H1 (cell line): ENCODE measurements around the gene C2CD5. TPM values are rescaled to one million over a fixed set of nuclear protein-coding genes. Genes with fewer than 3 reads are reported as not detected.

Source experiments
- CTCF ChIA-PET: fragments of 300-600 bp; sonication (Branson Sonifier 250); formaldehyde crosslinking; loops from one replicate; lab custom pipeline; 2021; ENCODE audit not compliant: partially characterized antibody; lab: Charles Lee
- POLR2A ChIA-PET: fragments of 300-600 bp; sonication (Branson Sonifier 250); formaldehyde crosslinking; loops from one replicate; lab custom pipeline; 2021; ENCODE audit warnings: inconsistent platforms; ENCODE audit not compliant: partially characterized antibody; lab: Charles Lee
- DNase-seq, 2 experiments: peaks; one replicate each; pipeline versions ENCODE4 v3.0.0 to v3.0.0-alpha.2; 2010 to 2022; ENCODE audit warnings: low spot score in 2 of 2, low read depth in 1 of 2, mixed read lengths in 1 of 2
- FAIRE-seq: peaks from 2 replicates; lab custom pipeline; 2011; peaks lifted over from hg19 to GRCh38; lab: Jason Lieb, UNC
- H2AFZ ChIP-seq: 2 replicates; pipeline ENCODE4 v1.8.1; 2012; ENCODE audit warnings: low read length, inconsistent platforms
- H2AK5ac ChIP-seq: 2 replicates; pipeline ENCODE4 v1.6.1; 2013; ENCODE audit warnings: low read depth, low read length
- H2BK120ac ChIP-seq: replicated peaks from 2 replicates; pipeline ENCODE3; 2013; ENCODE audit warnings: low read depth, low read length, inconsistent platforms
- H2BK12ac ChIP-seq: 2 replicates; pipeline ENCODE4 v1.6.1; 2013; ENCODE audit warnings: low read depth, low read length
- H2BK15ac ChIP-seq: 2 replicates; pipeline ENCODE4 v1.6.1; 2013; ENCODE audit warnings: low read length
- H2BK20ac ChIP-seq: 2 replicates; pipeline ENCODE4 v1.6.1; 2013; ENCODE audit warnings: low read length
- H2BK5ac ChIP-seq: 2 replicates; pipeline ENCODE4 v1.6.1; 2013; ENCODE audit warnings: low read depth, low read length
- H3K14ac ChIP-seq: 2 replicates; pipeline ENCODE4 v1.6.1; 2013; ENCODE audit warnings: inconsistent platforms; ENCODE audit not compliant: insufficient read length
- H3K18ac ChIP-seq: 2 replicates; pipeline ENCODE4 v1.6.1; 2013; ENCODE audit warnings: low read length; ENCODE audit errors: extremely low read depth
- H3K23ac ChIP-seq: 2 replicates; pipeline ENCODE4 v1.6.1; 2013; ENCODE audit warnings: inconsistent platforms; ENCODE audit not compliant: insufficient read length
- H3K23me2 ChIP-seq: 2 replicates; pipeline ENCODE4 v1.6.1; 2013; ENCODE audit warnings: low read depth, low read length
- H3K27ac ChIP-seq: 2 replicates; pipeline ENCODE4 v1.6.1; 2011; ENCODE audit warnings: low read depth, low read length, inconsistent platforms
- H3K27me3 ChIP-seq, 4 experiments: replicated peaks in 1 of 4; 1 replicate in 1 of 4; 2 replicates in 3 of 4; pipeline versions ENCODE4 v1.6.1 to v1.8.1; 2011 to 2013; ENCODE audit warnings: low read length in 3 of 4, mild to moderate bottlenecking in 3 of 4, inconsistent platforms in 2 of 4, mixed read lengths in 2 of 4, moderate library complexity in 1 of 4; ENCODE audit not compliant: control insufficient read depth in 3 of 4, insufficient read depth in 3 of 4; ENCODE audit errors: extremely low read depth in 1 of 4
- H3K36me3 ChIP-seq, 4 experiments: 2 replicates each; pipeline versions ENCODE4 v1.6.1 to v1.8.1; 2011 to 2013; ENCODE audit warnings: mild to moderate bottlenecking in 4 of 4, low read length in 3 of 4, moderate library complexity in 2 of 4, control low read depth in 1 of 4, inconsistent platforms in 1 of 4; ENCODE audit not compliant: insufficient read depth in 4 of 4, control insufficient read depth in 2 of 4
- H3K4ac ChIP-seq: replicated peaks from 2 replicates; pipeline ENCODE3; 2013; ENCODE audit warnings: low read length, low read depth, mixed read lengths, inconsistent platforms; ENCODE audit not compliant: insufficient read length
- H3K4me1 ChIP-seq, 4 experiments: replicated peaks in 1 of 4; 1 replicate in 1 of 4; 2 replicates in 3 of 4; pipeline versions ENCODE4 v1.6.1 to v1.8.1; 2011 to 2013; ENCODE audit warnings: low read length in 3 of 4, inconsistent platforms in 2 of 4, mixed read lengths in 1 of 4; ENCODE audit not compliant: insufficient read depth in 4 of 4, control insufficient read depth in 3 of 4
- H3K4me2 ChIP-seq, 2 experiments: 2 replicates each; pipeline versions ENCODE4 v1.6.1 to v1.8.1; 2011 to 2013; ENCODE audit warnings: low read depth in 2 of 2, low read length in 2 of 2, control low read depth in 1 of 2, inconsistent platforms in 1 of 2, mild to moderate bottlenecking in 1 of 2; ENCODE audit not compliant: insufficient read depth in 1 of 2
- H3K4me3 ChIP-seq, 4 experiments: fragments of 200-600, 300-600 bp in 1 of 4; sonication (generic), shearing (Covaris generic), sonication (Bioruptor Twin) in 1 of 4; 2 replicates each; pipeline versions ENCODE4 v1.5.1 to v1.8.1; 2011 to 2016; ENCODE audit warnings: low read length in 4 of 4, low read depth in 3 of 4, control low read depth in 2 of 4, inconsistent platforms in 2 of 4, mild to moderate bottlenecking in 2 of 4, mixed read lengths in 1 of 4, moderate library complexity in 1 of 4; ENCODE audit not compliant: insufficient read depth in 2 of 4; ENCODE audit errors: extremely low read depth in 1 of 4
- H3K56ac ChIP-seq: replicated peaks from 2 replicates; pipeline ENCODE3; 2013; ENCODE audit warnings: low read depth, mild to moderate bottlenecking, mixed read lengths, low read length, inconsistent platforms; ENCODE audit not compliant: insufficient read length
- H3K79me1 ChIP-seq: 2 replicates; pipeline ENCODE4 v1.6.1; 2013; ENCODE audit warnings: low read depth, low read length, control low read depth
- H3K79me2 ChIP-seq, 2 experiments: 2 replicates each; pipeline versions ENCODE4 v1.6.1 to v1.8.1; 2012 to 2013; ENCODE audit warnings: low read length in 2 of 2, mild to moderate bottlenecking in 2 of 2, inconsistent platforms in 1 of 2; ENCODE audit not compliant: insufficient read depth in 2 of 2, control insufficient read depth in 1 of 2
- H3K9ac ChIP-seq, 4 experiments: replicated peaks in 1 of 4; 1 replicate in 1 of 4; 2 replicates in 3 of 4; pipeline versions ENCODE4 v1.6.1 to v1.8.1; 2011 to 2013; ENCODE audit warnings: low read depth in 3 of 4, low read length in 3 of 4, control low read depth in 2 of 4, mild to moderate bottlenecking in 2 of 4, moderate library complexity in 2 of 4, inconsistent platforms in 1 of 4; ENCODE audit errors: extremely low read depth in 1 of 4
- H3K9me3 ChIP-seq, 2 experiments: 2 replicates each; pipeline versions ENCODE4 v1.6.1 to v1.8.1; 2012 to 2013; ENCODE audit warnings: mild to moderate bottlenecking in 2 of 2, moderate library complexity in 2 of 2, control low read depth in 1 of 2, inconsistent platforms in 1 of 2, low read depth in 1 of 2, low read length in 1 of 2, mixed read lengths in 1 of 2; ENCODE audit not compliant: insufficient read depth in 2 of 2
- H4K20me1 ChIP-seq, 2 experiments: replicated peaks in 1 of 2; 2 replicates each; pipeline versions ENCODE3 to v1.8.1; 2011 to 2013; ENCODE audit warnings: inconsistent platforms in 2 of 2, low read length in 2 of 2, mild to moderate bottlenecking in 1 of 2; ENCODE audit not compliant: insufficient read depth in 2 of 2, control insufficient read depth in 1 of 2
- H4K5ac ChIP-seq: 2 replicates; pipeline ENCODE4 v1.6.1; 2013; ENCODE audit warnings: low read length, low read depth, mixed read lengths, inconsistent platforms; ENCODE audit not compliant: insufficient read length
- H4K8ac ChIP-seq: 2 replicates; pipeline ENCODE4 v1.8.0; 2013; ENCODE audit warnings: mild to moderate bottlenecking, moderate library complexity, low read length, inconsistent platforms; ENCODE audit not compliant: insufficient read depth; ENCODE audit errors: extremely low read depth
- H4K91ac ChIP-seq: replicated peaks from 2 replicates; pipeline ENCODE3; 2013; ENCODE audit warnings: low read length, mixed read lengths, inconsistent platforms; ENCODE audit not compliant: insufficient read length
- BACH1 ChIP-seq: IDR thresholded peaks from 2 replicates; pipeline ENCODE4 v1.6.1; 2012; ENCODE audit warnings: low read length, improper control_type of control experiment
- CBX8 ChIP-seq: fragments of 300-800, 300-1000 bp; sonication (generic); IDR thresholded peaks from 2 replicates; pipeline ENCODE4 v1.7.1; 2016; ENCODE audit warnings: low read depth, low read length, borderline replicate concordance
- CHD2 ChIP-seq: IDR thresholded peaks from 2 replicates; pipeline ENCODE4 v1.6.1; 2012; ENCODE audit warnings: low read length, improper control_type of control experiment
- CTBP2 ChIP-seq: IDR thresholded peaks from 2 replicates; pipeline ENCODE4 v1.7.0; 2011; ENCODE audit warnings: borderline replicate concordance, mild to moderate bottlenecking, moderate library complexity, mixed read lengths, low read length; ENCODE audit not compliant: insufficient read depth, insufficient read length
- HDAC2 ChIP-seq, 2 experiments: fragments of 300-600 bp in 1 of 2; sonication (generic) in 1 of 2; IDR thresholded peaks; 2 replicates each; pipeline ENCODE4 v1.6.1; 2011 to 2012; ENCODE audit warnings: low read depth in 2 of 2, low read length in 2 of 2, mild to moderate bottlenecking in 2 of 2, moderate library complexity in 2 of 2, borderline replicate concordance in 1 of 2, inconsistent platforms in 1 of 2
- RXRA ChIP-seq: IDR thresholded peaks from 2 replicates; pipeline ENCODE4 v1.6.1; 2011; ENCODE audit warnings: low read depth, mild to moderate bottlenecking, low read length, moderate library complexity; ENCODE audit not compliant: insufficient read depth
- SP4 ChIP-seq: IDR thresholded peaks from 2 replicates; pipeline ENCODE4 v1.6.1; 2012; ENCODE audit warnings: low read length, inconsistent platforms
- SUZ12 ChIP-seq: fragments of 200-600 bp; sonication (generic); IDR thresholded peaks from 2 replicates; pipeline ENCODE4 v1.6.1; 2012; ENCODE audit warnings: mild to moderate bottlenecking, inconsistent platforms, low read length, moderate library complexity, mixed read lengths
- TBP ChIP-seq: IDR thresholded peaks from 2 replicates; pipeline ENCODE4 v1.6.1; 2011; ENCODE audit warnings: low read depth, low read length, improper control_type of control experiment
- TCF12 ChIP-seq: IDR thresholded peaks from 2 replicates; pipeline ENCODE4 v1.6.1; 2011; ENCODE audit warnings: low read depth, mild to moderate bottlenecking, low read length
- YY1 ChIP-seq: IDR thresholded peaks from 2 replicates; pipeline ENCODE4 v1.6.1; 2011; ENCODE audit warnings: low read depth, mild to moderate bottlenecking, low read length
- ZNF274 ChIP-seq: IDR thresholded peaks from 2 replicates; pipeline ENCODE4 v1.7.0; 2012; ENCODE audit warnings: low read length, borderline replicate concordance; ENCODE audit errors: extremely low read depth
- WGBS, 2 experiments: shearing (Covaris generic) in 1 of 2; methylation state at CpG; one replicate each; pipeline versions ENCODE4 v1.1.6 to v1.1.7; 2013 to 2015; ENCODE audit warnings: low lambda C conversion rate in 2 of 2, mixed read lengths in 2 of 2, inconsistent platforms in 1 of 2, low coverage in 1 of 2, missing lambda C conversion rate in 1 of 2; ENCODE audit not compliant: insufficient replicate concordance in 2 of 2, insufficient coverage in 1 of 2, insufficient read length in 1 of 2; ENCODE audit errors: extremely low coverage in 1 of 2, missing lambda C conversion rate in 1 of 2; 5-methylcytosine and 5-hydroxymethylcytosine counted together
- polyA plus RNA-seq, 7 experiments: library from polyadenylated mRNA; depleted of rRNA in 3 of 7; stranded (reverse) in 5 of 7; unstranded in 2 of 7; fragments of >200 nt in 5 of 7; fragments of 200-250 nt in 2 of 7; gene quantifications; 1 replicate in 5 of 7; 2 replicates in 1 of 7; 4 replicates in 1 of 7; pipeline versions ENCODE4 v1.2.1 to v1.2.3, GENCODE V29; 2011 to 2013; ENCODE audit warnings: missing spikeins in 2 of 7, mixed read lengths in 2 of 7
- total RNA-seq: library from RNA; stranded (reverse); fragmentation: NEBNext Ultra II Directional; extraction: Animal tissue kit (Norgen Biotek cat#: 25700); gene quantifications from 2 replicates; pipeline ENCODE4 v1.2.1, GENCODE V29; 2021
- TF ChIP-seq, protein P1 (sequence below): IDR thresholded peaks from 2 replicates; pipeline ENCODE4 v1.6.1; 2011; ENCODE audit warnings: low read length, improper control_type of control experiment

C2CD5 gene
- total and polyA plus RNA-seq, 2 of the 8 experiments (the other 6 are each of a cell fraction or from before 2014, with no cell fraction given): 21.9 to 45.9 TPM

DNA sequence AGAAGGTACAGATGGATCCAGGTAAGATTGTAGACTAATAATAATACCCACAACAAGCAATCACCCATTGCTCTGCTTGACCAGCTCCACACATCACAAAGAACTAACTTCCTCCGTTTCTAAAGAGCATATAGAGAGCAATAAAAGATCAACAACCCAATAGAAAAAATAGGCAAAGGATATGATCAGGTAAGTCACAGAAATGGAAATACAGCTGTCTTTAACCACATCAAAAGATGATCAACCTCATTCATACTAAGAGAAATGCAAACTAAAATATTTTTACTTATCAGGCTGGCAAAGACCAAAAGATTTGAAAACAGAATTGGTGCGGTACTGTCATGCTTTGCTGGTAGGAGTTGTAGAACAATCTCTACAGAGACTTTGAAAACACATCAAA, 8.9 kb downstream of the C2CD5 start:
- CTCF ChIA-PET: interaction anchor here (0.8 to 1.5 kb wide), 2 partner anchors 76 to 105 kb away, joined by 3 to 5 read pairs; no protein-coding TSS in a partner anchor
- Histone ChIP-seq H4K5ac (no peak overlapping the region), H2BK20ac (no peak overlapping the region)
- TF ChIP-seq CBX8 (no peak), CTBP2 (no peak), HDAC2 (IDR thresholded peaks at IDR 0.05; ENCODE audit: borderline replicate concordance in 1 of 2, low read depth in 2 of 2, low read length in 2 of 2) (no peak), SP4 (no peak), RXRA (no peak), TCF12 (no peak), ZNF274 (no peak), CHD2 (no peak), BACH1 (no peak), TBP (no peak), SUZ12 (no peak), YY1 (no peak)
- TF ChIP-seq, protein P1, sequence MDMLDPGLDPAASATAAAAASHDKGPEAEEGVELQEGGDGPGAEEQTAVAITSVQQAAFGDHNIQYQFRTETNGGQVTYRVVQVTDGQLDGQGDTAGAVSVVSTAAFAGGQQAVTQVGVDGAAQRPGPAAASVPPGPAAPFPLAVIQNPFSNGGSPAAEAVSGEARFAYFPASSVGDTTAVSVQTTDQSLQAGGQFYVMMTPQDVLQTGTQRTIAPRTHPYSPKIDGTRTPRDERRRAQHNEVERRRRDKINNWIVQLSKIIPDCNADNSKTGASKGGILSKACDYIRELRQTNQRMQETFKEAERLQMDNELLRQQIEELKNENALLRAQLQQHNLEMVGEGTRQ: no peak

More for the DNA sequence above, 8.9 kb downstream of the C2CD5 start:
- POLR2A ChIA-PET: interaction anchor here (0.7 to 1.0 kb wide), 3 partner anchors 9 to 40 kb away, joined by 3 to 4 read pairs (median 3); partner anchors contain the start of gene C2CD5
- no peak overlapping the region for H3K4me3 ChIP-seq
- H3K4ac ChIP-seq: no peak overlapping the region
- H3K4me2 ChIP-seq: no peak overlapping the region
- no peaks in the 10 kb centered on the region for H3K9me3 ChIP-seq
- H2AK5ac ChIP-seq: no peak overlapping the region
- peaks cover 0 to 9% of the 10 kb centered on the region in 2 experiments; a peak in 1 of 4 replicates for H3K79me2 ChIP-seq
- H3K9ac ChIP-seq: no peak overlapping the region
- no peaks in the 10 kb centered on the region; the same call in 1 of the 2 replicates for H3K79me1 ChIP-seq
- no peaks in the 10 kb centered on the region for H3K23me2 ChIP-seq
- H4K91ac ChIP-seq: no peak overlapping the region
- peaks cover 0 to 23% (median 13%) of the 10 kb centered on the region in 4 experiments; a peak in 4 of 8 replicates for H3K36me3 ChIP-seq
- no peak overlapping the region for H4K8ac ChIP-seq
- 76% methylated on average over 2 of the region's 2 CpGs; no CpG with 5 or more reads in 1 of the 2 experiments for WGBS, 2 experiments
- DNase-seq: no peak
- peaks cover 0 to 1% of the 10 kb centered on the region in 2 experiments for H4K20me1 ChIP-seq
- H2BK12ac ChIP-seq: no peak overlapping the region
- H2BK5ac ChIP-seq: no peak overlapping the region
- no peak overlapping the region for H2BK15ac ChIP-seq
- no peak overlapping the region for H3K27ac ChIP-seq
- no peak overlapping the region for H3K14ac ChIP-seq
- no peak overlapping the region for H3K18ac ChIP-seq
- no peaks in the 10 kb centered on the region for H3K4me1 ChIP-seq
- H2AFZ ChIP-seq: no peak overlapping the region
- no peak overlapping the region for H3K56ac ChIP-seq
- no peak overlapping the region for H2BK120ac ChIP-seq
- H3K23ac ChIP-seq: no peak overlapping the region
- no peaks in the 10 kb centered on the region for H3K27me3 ChIP-seq
- no peak for FAIRE-seq
